Hepatocyte (in vitro differentiated cells): ENCODE data around the gene SLC39A11. TPM values are rescaled to one million over a fixed set of nuclear protein-coding genes. Genes with fewer than 3 reads are reported as not detected.

Experiments
- DNase-seq: peaks from one replicate; pipeline ENCODE4 v3.0.0-alpha.2; 2016; ENCODE audit warnings: low spot score
- H2AFZ ChIP-seq: fragments of 200-600 bp; sonication (generic); 2 replicates; pipeline ENCODE4 v1.6.0; 2016; ENCODE audit warnings: antibody characterized with exemption, mild to moderate bottlenecking
- H3K27ac ChIP-seq: fragments of 200-600 bp; sonication (generic); 2 replicates; pipeline ENCODE4 v1.5.1; 2016; ENCODE audit warnings: mild to moderate bottlenecking
- H3K27me3 ChIP-seq: fragments of 200-600 bp; sonication (generic); 2 replicates; pipeline ENCODE4 v1.6.1; 2016
- H3K36me3 ChIP-seq: fragments of 200-600 bp; sonication (generic); replicated peaks from 2 replicates; pipeline ENCODE4 v1.5.1; 2016; ENCODE audit warnings: low read depth; ENCODE audit not compliant: insufficient read depth
- H3K4me1 ChIP-seq: fragments of 200-600 bp; sonication (generic); 2 replicates; pipeline ENCODE4 v1.5.1; 2016; ENCODE audit warnings: mild to moderate bottlenecking, moderate library complexity; ENCODE audit not compliant: insufficient read depth
- H3K4me2 ChIP-seq: fragments of 200-600 bp; sonication (generic); 2 replicates; pipeline ENCODE4 v1.6.0; 2016
- H3K4me3 ChIP-seq: fragments of 200-600 bp; sonication (generic); 2 replicates; pipeline ENCODE4 v1.5.1; 2016; ENCODE audit warnings: mild to moderate bottlenecking
- H3K79me2 ChIP-seq: fragments of 200-600 bp; sonication (generic); 2 replicates; pipeline ENCODE4 v1.6.0; 2017; ENCODE audit warnings: mild to moderate bottlenecking
- H3K9me2 ChIP-seq: fragments of 200-600 bp; sonication (generic); replicated peaks from 2 replicates; pipeline ENCODE4 v1.6.0; 2017; ENCODE audit warnings: mild to moderate bottlenecking; ENCODE audit not compliant: insufficient read depth
- H3K9me3 ChIP-seq: fragments of 200-600 bp; sonication (generic); 2 replicates; pipeline ENCODE4 v1.5.1; 2016; ENCODE audit warnings: low read depth, mild to moderate bottlenecking
- H4K20me1 ChIP-seq: fragments of 200-600 bp; sonication (generic); 2 replicates; pipeline ENCODE4 v1.6.0; 2016; ENCODE audit warnings: mild to moderate bottlenecking; ENCODE audit not compliant: insufficient read depth, poor library complexity, severe bottlenecking
- CTCF ChIP-seq: fragments of 200-600 bp; sonication (generic); IDR thresholded peaks from 2 replicates; pipeline ENCODE4 v1.5.1; 2016; ENCODE audit warnings: antibody characterized with exemption, mild to moderate bottlenecking; ENCODE audit not compliant: poor library complexity
- EZH2 ChIP-seq: fragments of 200-600 bp; sonication (generic); IDR thresholded peaks from 2 replicates; pipeline ENCODE4 v1.6.1; 2016; ENCODE audit warnings: antibody characterized with exemption, mild to moderate bottlenecking, borderline replicate concordance
- EZH2phosphoT487 ChIP-seq: fragments of 200-600 bp; sonication (generic); IDR thresholded peaks from one replicate; pipeline ENCODE4 v1.6.1; 2018; ENCODE audit warnings: antibody characterized with exemption, mild to moderate bottlenecking, low read depth, moderate library complexity; ENCODE audit not compliant: unreplicated experiment, severe bottlenecking
- WGBS: methylation state at CpG from one replicate; pipeline ENCODE4 v1.1.6; 2016; ENCODE audit warnings: low lambda C conversion rate; ENCODE audit errors: missing lambda C conversion rate; 5-methylcytosine and 5-hydroxymethylcytosine counted together
- polyA plus RNA-seq: library from polyadenylated mRNA; unstranded; fragments of >200 nt; fragmentation: Nextera tagmentation; extraction: Ambion mirVana; gene quantifications from 2 replicates; pipeline ENCODE4 v1.2.1, GENCODE V29; 2016
- total RNA-seq: library from RNA; depleted of rRNA; stranded (reverse); fragments of >200 nt; gene quantifications from 2 replicates; pipeline ENCODE4 v1.2.3, GENCODE V29; 2014

The SLC39A11 gene
- total and polyA plus RNA-seq, 2 experiments from 2014 or later: 37.7 to 39.1 TPM

GRCh38 chr17:72804949-72805707 lies 287.4 kb downstream of the SLC39A11 start:
- H3K9me2 ChIP-seq: no peaks in the 10 kb centered on the region
- no peak for TF ChIP-seq CTCF
- no peak for TF ChIP-seq EZH2phosphoT487
- TF ChIP-seq EZH2: no peak
- H4K20me1 ChIP-seq: no peaks in the 10 kb centered on the region
- no peaks in the 10 kb centered on the region for H3K36me3 ChIP-seq
- 84% methylated on average over 9 of the region's 9 CpGs for WGBS
- H2AFZ ChIP-seq: no peak overlapping the region
- H3K27me3 ChIP-seq: no peaks in the 10 kb centered on the region
- DNase-seq: no peak
- no peak overlapping the region for H3K27ac ChIP-seq
- no peaks in the 10 kb centered on the region for H3K4me1 ChIP-seq
- no peaks in the 10 kb centered on the region for H3K79me2 ChIP-seq
- no peak overlapping the region for H3K4me2 ChIP-seq
- no peaks in the 10 kb centered on the region for H3K9me3 ChIP-seq
- no peak overlapping the region for H3K4me3 ChIP-seq

- Histone ChIP-seq H3K4me1 (no peaks in the 10 kb centered on the region), H4K20me1 (no peaks in the 10 kb centered on the region), H3K9me3 (no peaks in the 10 kb centered on the region), H3K9me2 (no peaks in the 10 kb centered on the region), H3K79me2 (no peaks in the 10 kb centered on the region), H3K4me2 (no peak overlapping the region), H3K4me3 (no peak overlapping the region), H2AFZ (no peak overlapping the region), H3K36me3 (no peaks in the 10 kb centered on the region), H3K27me3 (no peaks in the 10 kb centered on the region), H3K27ac (no peak overlapping the region)
- no peak for DNase-seq
- WGBS: 86% methylated on average over 8 of the region's 8 CpGs
- TF ChIP-seq EZH2: no peak
- TF ChIP-seq CTCF: no peak
- TF ChIP-seq EZH2phosphoT487: no peak
Observed at GRCh38 chr17:72802726-72803125, 289.8 kb downstream of the SLC39A11 start.

GRCh38 chr17:72797142-72797541 lies 295.3 kb downstream of the SLC39A11 start:
- H3K4me1 ChIP-seq: no peaks in the 10 kb centered on the region
- no peaks in the 10 kb centered on the region for H3K79me2 ChIP-seq
- no peak overlapping the region for H3K4me2 ChIP-seq
- H3K4me3 ChIP-seq: no peak overlapping the region
- WGBS: 94% methylated on average over 2 of the region's 2 CpGs
- H3K27ac ChIP-seq: no peak overlapping the region
- TF ChIP-seq EZH2phosphoT487 (no peak), EZH2 (no peak), CTCF (no peak)
- H2AFZ ChIP-seq: no peak overlapping the region
- DNase-seq: no peak
- no peaks in the 10 kb centered on the region for H3K9me3 ChIP-seq
- H3K36me3 ChIP-seq: no peaks in the 10 kb centered on the region
- H3K9me2 ChIP-seq: no peaks in the 10 kb centered on the region
- H3K27me3 ChIP-seq: no peaks in the 10 kb centered on the region
- no peaks in the 10 kb centered on the region for H4K20me1 ChIP-seq
